ENCODE measurements around the gene CAMKMT.

CAMKMT gene

GRCh38 chr2:44519026-44519425 is 157.3 kb downstream of the CAMKMT start:
- no peak for DNase-seq

GRCh38 chr2:44522846-44523245 is 161.1 kb downstream of the CAMKMT start:
- no peak for DNase-seq

- DNase-seq: no peak
These were observed 162.7 kb downstream of the CAMKMT start for GRCh38 chr2:44524347-44524926.

GRCh38 chr2:44526352-44526751 is 164.6 kb downstream of the CAMKMT start:
- DNase-seq: no peak

- no peak for DNase-seq
These were observed 166.8 kb downstream of the CAMKMT start for GRCh38 chr2:44528595-44528994.

GRCh38 chr2:44529448-44529847 is 167.7 kb downstream of the CAMKMT start:
- DNase-seq: no peak

- no peak for DNase-seq
These were observed 169.5 kb downstream of the CAMKMT start for GRCh38 chr2:44531289-44531688.

- no peak for DNase-seq
These were observed 170.3 kb downstream of the CAMKMT start for GRCh38 chr2:44532031-44532430.

GRCh38 chr2:44533508-44533907 is 171.8 kb downstream of the CAMKMT start:
- no peak for DNase-seq

- DNase-seq: no peak
These were observed 173.6 kb downstream of the CAMKMT start for GRCh38 chr2:44535376-44535775.

- DNase-seq: no peak
These were observed 175.5 kb downstream of the CAMKMT start for GRCh38 chr2:44537264-44537663.

GRCh38 chr2:44542520-44542919 is 180.8 kb downstream of the CAMKMT start:
- DNase-seq: no peak

- DNase-seq: no peak
These were observed 182.3 kb downstream of the CAMKMT start for GRCh38 chr2:44543773-44544725.

GRCh38 chr2:44545005-44545404 is 183.3 kb downstream of the CAMKMT start:
- no peak for DNase-seq

- DNase-seq: no peak
These were observed 184.8 kb downstream of the CAMKMT start for GRCh38 chr2:44546459-44547127.

- no peak for DNase-seq
These were observed 186.0 kb downstream of the CAMKMT start for GRCh38 chr2:44547718-44548117.

- no peak for DNase-seq
These were observed 186.7 kb downstream of the CAMKMT start for GRCh38 chr2:44548221-44549098.

GRCh38 chr2:44549099-44549471 is 187.3 kb downstream of the CAMKMT start:
- DNase-seq: no peak

GRCh38 chr2:44549856-44550255 is 188.1 kb downstream of the CAMKMT start:
- DNase-seq: no peak

GRCh38 chr2:44550561-44550960 is 188.8 kb downstream of the CAMKMT start:
- DNase-seq: no peak

- no peak for DNase-seq
These were observed 189.8 kb downstream of the CAMKMT start for GRCh38 chr2:44551497-44551896.

- DNase-seq: no peak
These were observed 191.7 kb downstream of the CAMKMT start for GRCh38 chr2:44553456-44553855.

GRCh38 chr2:44555700-44556099 is 194.0 kb downstream of the CAMKMT start:
- no peak for DNase-seq

All from bone marrow (tissue), 2 donors.